Kidney (tissue), 14 donors: Measurements from ENCODE around the gene GMDS. TPM values are rescaled to one million over a fixed set of nuclear protein-coding genes. Genes with fewer than 3 reads are reported as not detected.

Source experiments
- DNase-seq, 5 donors: peaks; one replicate each; pipeline ENCODE4 v3.0.0-alpha.2; 2013 to 2020
- FAIRE-seq: peaks from 2 replicates; lab custom pipeline; 2012; peaks lifted over from hg19 to GRCh38; lab: Jason Lieb, UNC
- H3K27ac ChIP-seq, 2 donors: one replicate each; pipeline ENCODE4 v1.7.0; 2013; ENCODE audit warnings: low read depth in 2 of 2, low read length in 2 of 2, inconsistent platforms in 1 of 2
- H3K27me3 ChIP-seq: one replicate; pipeline ENCODE4 v1.7.1; 2013; ENCODE audit warnings: low read length, inconsistent platforms; ENCODE audit not compliant: control insufficient read depth, insufficient read depth
- H3K36me3 ChIP-seq, 3 donors: one replicate each; pipeline versions ENCODE4 v1.7.0 to v1.7.1; 2013; ENCODE audit warnings: low read length in 3 of 3, control low read depth in 1 of 3, inconsistent platforms in 1 of 3; ENCODE audit not compliant: insufficient read depth in 3 of 3, control insufficient read depth in 2 of 3
- H3K4me1 ChIP-seq, 3 donors: one replicate each; pipeline versions ENCODE4 v1.7.0 to v1.7.1; 2013; ENCODE audit warnings: low read length in 3 of 3, inconsistent platforms in 1 of 3, low read depth in 1 of 3; ENCODE audit not compliant: control insufficient read depth in 2 of 3, insufficient read depth in 2 of 3
- H3K4me3 ChIP-seq, 3 donors: one replicate each; pipeline versions ENCODE4 v1.7.0 to v1.8.1; 2013; ENCODE audit warnings: low read length in 3 of 3, control low read depth in 1 of 3, inconsistent platforms in 1 of 3
- H3K9ac ChIP-seq, 3 donors: one replicate each; pipeline versions ENCODE4 v1.7.0 to v1.7.1; 2013; ENCODE audit warnings: low read length in 3 of 3, control low read depth in 1 of 3, inconsistent platforms in 1 of 3
- H3K9me3 ChIP-seq, 3 donors: one replicate each; pipeline versions ENCODE4 v1.7.0 to v1.7.1; 2013; ENCODE audit warnings: low read length in 3 of 3, control low read depth in 1 of 3, inconsistent platforms in 1 of 3; ENCODE audit not compliant: control insufficient read depth in 2 of 3, insufficient read depth in 1 of 3
- intact Hi-C: fragments of 100-400 bp; cut with DNase I; formaldehyde crosslinking; loops from one replicate; pipeline ENCODE4 v1.11.1; 2022
- polyA plus RNA-seq: library from polyadenylated mRNA; stranded (reverse); fragments of 350-450 nt; fragmentation: Illumina TruSeq; extraction: RNeasy Lipid Tissue Mini Kit (QIAGEN cat#74804); gene quantifications from one replicate; pipeline ENCODE4 v1.2.3, GENCODE V29; 2014; ENCODE audit warnings: low read depth, low replicate concordance; ENCODE audit not compliant: insufficient read depth
- total RNA-seq: library from RNA; stranded (reverse); fragmentation: NEBNext Ultra II Directional; extraction: Animal tissue kit (Norgen Biotek cat#: 25700); gene quantifications from one replicate; pipeline ENCODE4 v1.2.1, GENCODE V29; 2021
- TF ChIP-seq, protein P1 (sequence below): IDR thresholded peaks from 3 replicates; pipeline ENCODE4 v1.5.1; 2012; ENCODE audit warnings: mild to moderate bottlenecking, moderate library complexity, borderline replicate concordance; ENCODE audit not compliant: insufficient read depth; ENCODE audit errors: extremely low read depth
- donor health status: control.
- donor health status: control.
- donor health status: control.
- donor health status: control.
- donor health status: control.
- donor health status: DM: yes; HTN: yes; CAD: no.
- donor health status: Normal renal cell carcinoma (clear cell type).

Gene GMDS
- total and polyA plus RNA-seq, 2 donors from 2014 or later: 49.6 to 63.7 TPM

DNA sequence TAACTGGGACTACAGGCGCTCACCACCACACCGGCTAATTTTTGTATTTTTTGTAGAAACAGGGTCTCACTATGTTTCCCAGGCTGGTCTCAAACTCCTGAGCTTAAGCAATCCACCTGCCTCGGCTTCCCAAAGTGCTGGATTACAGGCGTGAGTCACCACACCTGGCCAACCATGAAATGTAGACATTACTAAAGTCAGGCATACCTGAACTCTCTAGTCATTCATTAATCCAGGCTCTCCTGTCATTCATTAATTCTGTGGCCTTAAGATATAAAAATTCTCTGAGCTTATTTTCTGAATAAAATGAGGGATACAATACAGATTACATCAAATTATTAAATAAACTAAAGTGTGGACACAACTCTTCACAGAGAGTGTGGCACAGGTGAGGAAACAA, 159.7 kb downstream of the GMDS start:
- no peaks in the 10 kb centered on the region for H3K4me1 ChIP-seq
- intact Hi-C loops: no loop called here
- H3K9me3 ChIP-seq: no peaks in the 10 kb centered on the region
- TF ChIP-seq, protein P1, sequence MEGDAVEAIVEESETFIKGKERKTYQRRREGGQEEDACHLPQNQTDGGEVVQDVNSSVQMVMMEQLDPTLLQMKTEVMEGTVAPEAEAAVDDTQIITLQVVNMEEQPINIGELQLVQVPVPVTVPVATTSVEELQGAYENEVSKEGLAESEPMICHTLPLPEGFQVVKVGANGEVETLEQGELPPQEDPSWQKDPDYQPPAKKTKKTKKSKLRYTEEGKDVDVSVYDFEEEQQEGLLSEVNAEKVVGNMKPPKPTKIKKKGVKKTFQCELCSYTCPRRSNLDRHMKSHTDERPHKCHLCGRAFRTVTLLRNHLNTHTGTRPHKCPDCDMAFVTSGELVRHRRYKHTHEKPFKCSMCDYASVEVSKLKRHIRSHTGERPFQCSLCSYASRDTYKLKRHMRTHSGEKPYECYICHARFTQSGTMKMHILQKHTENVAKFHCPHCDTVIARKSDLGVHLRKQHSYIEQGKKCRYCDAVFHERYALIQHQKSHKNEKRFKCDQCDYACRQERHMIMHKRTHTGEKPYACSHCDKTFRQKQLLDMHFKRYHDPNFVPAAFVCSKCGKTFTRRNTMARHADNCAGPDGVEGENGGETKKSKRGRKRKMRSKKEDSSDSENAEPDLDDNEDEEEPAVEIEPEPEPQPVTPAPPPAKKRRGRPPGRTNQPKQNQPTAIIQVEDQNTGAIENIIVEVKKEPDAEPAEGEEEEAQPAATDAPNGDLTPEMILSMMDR: no peak
- no peak overlapping the region for H3K27ac ChIP-seq
- DNase-seq (peak in 1 of 5 donors; percentile 44), FAIRE-seq (no peak)
- no peaks in the 10 kb centered on the region for H3K36me3 ChIP-seq
- H3K9ac ChIP-seq: no peak overlapping the region
- H3K27me3 ChIP-seq: no peaks in the 10 kb centered on the region
- H3K4me3 ChIP-seq: no peak overlapping the region

- TF ChIP-seq, protein P1: no peak
- Histone ChIP-seq H3K9ac (no peak overlapping the region), H3K4me3 (no peak overlapping the region), H3K9me3 (no peaks in the 10 kb centered on the region), H3K4me1 (no peaks in the 10 kb centered on the region), H3K27me3 (no peaks in the 10 kb centered on the region), H3K27ac (no peak overlapping the region), H3K36me3 (no peaks in the 10 kb centered on the region)
- intact Hi-C loops: no loop called here
- DNase-seq (no peak), FAIRE-seq (no peak)
Measured at GRCh38 chr6:2081155-2082138, 164.0 kb downstream of the GMDS start.

DNA sequence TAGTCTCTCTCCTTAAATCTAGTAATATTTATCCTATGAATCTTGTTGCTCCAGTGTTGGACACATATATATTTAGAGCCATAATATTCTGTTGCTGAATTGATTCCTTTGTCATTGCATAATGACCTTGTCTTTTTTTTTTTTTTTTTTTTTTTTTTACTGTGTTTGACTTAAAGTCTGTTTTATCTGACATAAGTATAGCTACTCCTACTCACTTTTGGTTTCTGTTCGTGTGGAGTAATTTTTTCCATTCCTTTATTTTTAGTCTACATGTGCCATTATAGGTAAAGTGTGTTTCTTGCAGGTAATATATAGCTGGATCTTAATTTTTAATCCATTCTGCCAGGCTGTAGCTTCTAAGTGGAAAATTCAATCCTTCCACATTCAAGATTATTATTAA, 166.5 kb downstream of the GMDS start:
- H3K4me3 ChIP-seq: no peak overlapping the region
- TF ChIP-seq, protein P1: no peak
- H3K36me3 ChIP-seq: no peaks in the 10 kb centered on the region
- DNase-seq (no peak), FAIRE-seq (no peak)
- no peak overlapping the region for H3K9ac ChIP-seq
- H3K27me3 ChIP-seq: no peaks in the 10 kb centered on the region
- no peak overlapping the region for H3K27ac ChIP-seq
- no peaks in the 10 kb centered on the region for H3K4me1 ChIP-seq
- no peaks in the 10 kb centered on the region for H3K9me3 ChIP-seq
- intact Hi-C loops: no loop called here
